ENCODE results near the gene CNTNAP2. TPM values are rescaled to one million over a fixed set of nuclear protein-coding genes. Genes with fewer than 3 reads are reported as not detected.

CNTNAP2 gene
- total and polyA plus RNA-seq, 8 donors, result 0.94 to 42.5 (median 38.6) TPM

DNA sequence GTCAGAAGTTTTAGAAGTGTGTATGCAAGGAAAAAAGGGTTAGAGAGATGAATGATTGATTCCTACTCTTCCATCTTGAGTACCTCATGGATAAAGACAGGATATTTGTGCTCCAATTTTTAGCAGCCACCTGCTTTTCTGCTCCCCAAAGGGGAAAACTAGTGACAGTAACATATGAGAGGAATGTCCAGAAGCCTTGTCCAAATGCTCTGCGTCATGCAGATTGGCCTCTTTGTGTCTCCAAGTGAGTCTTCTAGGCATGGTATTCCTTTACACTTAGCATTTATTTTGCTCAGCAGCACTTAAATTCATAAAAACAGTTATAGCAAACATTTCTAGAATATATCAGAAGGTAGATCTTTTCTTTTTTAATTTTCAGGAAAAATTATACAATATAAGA is 306.8 kb downstream of the CNTNAP2 start:
- Histone ChIP-seq H3K27ac (no peak overlapping the region), H3K9me3 (no peaks in the 10 kb centered on the region), H3K36me3 (no peaks in the 10 kb centered on the region), H3K4me3 (no peak overlapping the region), H3K4me1 (no peaks in the 10 kb centered on the region), H3K27me3 (no peaks in the 10 kb centered on the region)
- intact Hi-C loops (cut with DNase I), result no loop called here
- DNase-seq, result no peak
- ATAC-seq, result no peak
- TF ChIP-seq, protein P1, sequence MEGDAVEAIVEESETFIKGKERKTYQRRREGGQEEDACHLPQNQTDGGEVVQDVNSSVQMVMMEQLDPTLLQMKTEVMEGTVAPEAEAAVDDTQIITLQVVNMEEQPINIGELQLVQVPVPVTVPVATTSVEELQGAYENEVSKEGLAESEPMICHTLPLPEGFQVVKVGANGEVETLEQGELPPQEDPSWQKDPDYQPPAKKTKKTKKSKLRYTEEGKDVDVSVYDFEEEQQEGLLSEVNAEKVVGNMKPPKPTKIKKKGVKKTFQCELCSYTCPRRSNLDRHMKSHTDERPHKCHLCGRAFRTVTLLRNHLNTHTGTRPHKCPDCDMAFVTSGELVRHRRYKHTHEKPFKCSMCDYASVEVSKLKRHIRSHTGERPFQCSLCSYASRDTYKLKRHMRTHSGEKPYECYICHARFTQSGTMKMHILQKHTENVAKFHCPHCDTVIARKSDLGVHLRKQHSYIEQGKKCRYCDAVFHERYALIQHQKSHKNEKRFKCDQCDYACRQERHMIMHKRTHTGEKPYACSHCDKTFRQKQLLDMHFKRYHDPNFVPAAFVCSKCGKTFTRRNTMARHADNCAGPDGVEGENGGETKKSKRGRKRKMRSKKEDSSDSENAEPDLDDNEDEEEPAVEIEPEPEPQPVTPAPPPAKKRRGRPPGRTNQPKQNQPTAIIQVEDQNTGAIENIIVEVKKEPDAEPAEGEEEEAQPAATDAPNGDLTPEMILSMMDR (IDR thresholded peaks at IDR 0.05), result no peak

GRCh38 chr7:146424084-146424483 is 307.5 kb downstream of the CNTNAP2 start:
- Histone ChIP-seq H3K27ac (no peak overlapping the region), H3K36me3 (no peaks in the 10 kb centered on the region), H3K4me3 (no peak overlapping the region), H3K27me3 (no peaks in the 10 kb centered on the region), H3K4me1 (no peaks in the 10 kb centered on the region), H3K9me3 (peaks cover 0 to 6% of the 10 kb centered on the region in 2 donors)
- intact Hi-C loops (cut with DNase I), result no loop called here
- TF ChIP-seq, protein P1 (IDR thresholded peaks at IDR 0.05), result no peak
- no peak for DNase-seq
- no peak for ATAC-seq

DNA sequence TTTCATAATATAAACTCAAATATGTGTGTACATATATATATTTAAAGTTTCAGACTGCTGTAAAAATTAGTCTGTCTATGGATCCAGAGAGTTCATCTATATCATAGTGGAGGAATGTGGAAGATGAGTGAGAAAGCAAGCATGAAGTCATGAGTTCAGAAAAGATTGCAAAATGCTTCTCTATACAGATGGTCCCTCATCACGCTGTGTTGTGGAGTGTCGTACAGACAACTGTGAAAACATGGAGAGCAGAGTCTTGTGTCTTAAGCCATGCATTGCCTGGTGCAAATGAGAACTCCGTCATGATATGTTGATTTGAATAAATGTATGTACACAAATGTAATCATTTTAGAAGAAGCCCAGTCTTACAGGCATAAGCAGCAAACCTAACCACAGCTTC is 316.9 kb downstream of the CNTNAP2 start:
- no peaks in the 10 kb centered on the region for H3K4me1 ChIP-seq
- peaks cover 0 to 6% of the 10 kb centered on the region in 2 donors for H3K9me3 ChIP-seq
- intact Hi-C loops (cut with DNase I), result no loop called here
- no peak overlapping the region for H3K4me3 ChIP-seq
- DNase-seq (no peak), ATAC-seq (no peak)
- TF ChIP-seq, protein P1 (IDR thresholded peaks at IDR 0.05), result no peak
- no peak overlapping the region for H3K27ac ChIP-seq
- no peaks in the 10 kb centered on the region for H3K27me3 ChIP-seq
- no peaks in the 10 kb centered on the region for H3K36me3 ChIP-seq

GRCh38 chr7:146443102-146443501 is 326.5 kb downstream of the CNTNAP2 start:
- Histone ChIP-seq H3K27me3 (no peaks in the 10 kb centered on the region), H3K4me1 (no peaks in the 10 kb centered on the region), H3K27ac (no peak overlapping the region), H3K4me3 (no peak overlapping the region), H3K9me3 (peaks cover 0 to 6% of the 10 kb centered on the region in 2 donors), H3K36me3 (no peaks in the 10 kb centered on the region)
- TF ChIP-seq, protein P1 (IDR thresholded peaks at IDR 0.05), result no peak
- no peak for DNase-seq
- no peak for ATAC-seq
- intact Hi-C loops (cut with DNase I), result no loop called here

GRCh38 chr7:146449625-146450024 is 333.0 kb downstream of the CNTNAP2 start:
- Histone ChIP-seq H3K36me3 (no peaks in the 10 kb centered on the region), H3K27me3 (no peaks in the 10 kb centered on the region), H3K4me1 (no peaks in the 10 kb centered on the region), H3K27ac (no peak overlapping the region), H3K4me3 (no peak overlapping the region), H3K9me3 (peaks cover 0 to 15% of the 10 kb centered on the region in 2 donors)
- TF ChIP-seq, protein P1 (IDR thresholded peaks at IDR 0.05), result no peak
- intact Hi-C loops (cut with DNase I), result no loop called here
- no peak for ATAC-seq
- no peak for DNase-seq

Measured in left lung (tissue), 10 donors.